Fibroblast of lung (primary cell): ENCODE results near the gene LRRC53.

Experiments
- CTCF ChIP-seq, 2 donors: IDR thresholded peaks in 1 of 2; conservative IDR thresholded peaks in 1 of 2; 1 replicate in 1 of 2; 2 replicates in 1 of 2; pipeline ENCODE4 v1.5.1; 2011 to 2012; ENCODE audit warnings: low read length in 2 of 2, control low read depth in 1 of 2, inconsistent platforms in 1 of 2, low read depth in 1 of 2, mild to moderate bottlenecking in 1 of 2
- EZH2 ChIP-seq: IDR thresholded peaks from 2 replicates; pipeline ENCODE4 v1.5.1; 2012; ENCODE audit warnings: low read length, control low read depth, mild to moderate bottlenecking; ENCODE audit errors: missing control alignments

DNA sequence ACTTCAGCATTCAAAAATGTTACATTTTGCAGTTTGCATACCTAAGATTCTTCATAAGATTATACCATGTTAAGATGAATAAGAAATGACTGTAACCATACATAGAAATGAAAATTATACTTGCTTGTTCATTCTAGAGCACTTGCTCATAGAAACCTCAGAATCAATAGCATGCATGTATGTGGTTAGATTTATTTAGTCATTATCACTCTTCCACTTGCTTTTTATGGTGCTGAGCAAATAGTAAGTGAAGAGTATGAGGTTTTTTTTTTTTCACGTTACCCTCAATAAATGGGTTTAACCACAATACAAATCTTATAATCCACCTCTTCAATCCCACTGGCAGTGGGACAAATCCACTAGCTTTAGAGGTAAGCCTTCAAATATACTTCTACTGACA lies 84.7 kb downstream of the LRRC53 start:
- no peak for TF ChIP-seq CTCF (conservative IDR thresholded peaks at IDR 0.05 in 1 of 2, IDR thresholded peaks at IDR 0.05 in 1 of 2; ENCODE audit: low read depth in 1 of 2, low read length in 2 of 2)
- TF ChIP-seq EZH2, result no peak
